Fibroblast of pulmonary artery (primary cell): ENCODE results near the gene GSX2.

Experiments used
- DNase-seq: peaks from one replicate; pipeline ENCODE4 v3.0.0-alpha.2; 2010; ENCODE audit warnings: low read depth
- H3K4me3 ChIP-seq: replicated peaks from 2 replicates; pipeline ENCODE4 v1.5.1; 2011; ENCODE audit warnings: low read depth, mild to moderate bottlenecking, control low read depth, low read length, moderate library complexity
- CTCF ChIP-seq: IDR thresholded peaks from 2 replicates; pipeline ENCODE4 v1.5.1; 2011; ENCODE audit warnings: mild to moderate bottlenecking, control low read depth, low read length, inconsistent platforms; ENCODE audit errors: missing control alignments

Gene GSX2

DNA sequence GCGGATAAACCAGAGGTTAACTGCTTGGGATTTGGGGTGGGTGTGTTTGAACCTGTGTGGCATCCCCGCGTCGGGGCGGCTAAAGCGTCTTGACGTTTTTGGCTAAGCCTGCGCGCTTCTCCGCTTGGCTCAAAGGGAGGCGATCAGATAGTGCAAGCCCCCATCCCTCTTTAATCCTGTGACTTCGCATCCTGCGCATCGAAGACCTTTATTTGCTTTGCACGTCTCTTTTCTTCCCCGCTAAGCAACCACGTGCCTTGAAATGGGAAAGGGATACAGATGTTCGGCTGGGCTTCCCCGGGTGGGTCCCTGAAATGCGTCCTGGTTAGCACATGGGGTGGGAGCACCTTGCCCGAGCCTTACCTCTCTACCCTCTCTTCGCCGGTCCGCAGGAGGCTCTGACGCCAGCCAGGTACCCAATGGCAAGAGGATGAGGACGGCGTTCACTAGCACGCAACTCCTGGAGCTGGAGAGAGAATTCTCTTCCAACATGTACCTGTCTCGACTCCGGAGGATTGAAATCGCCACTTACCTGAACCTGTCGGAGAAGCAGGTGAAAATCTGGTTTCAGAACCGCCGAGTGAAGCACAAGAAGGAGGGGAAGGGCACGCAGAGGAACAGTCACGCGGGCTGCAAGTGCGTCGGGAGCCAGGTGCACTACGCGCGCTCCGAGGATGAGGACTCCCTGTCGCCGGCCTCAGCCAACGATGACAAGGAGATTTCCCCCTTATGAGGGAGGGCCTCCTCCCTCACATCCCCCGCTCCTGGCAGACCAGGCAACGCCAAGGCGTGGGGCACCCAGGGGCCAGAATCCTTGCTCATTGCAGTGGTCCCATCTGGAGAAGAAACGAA lies 1.5 kb downstream of the GSX2 start:
- DNase-seq, result no peak
- H3K4me3 ChIP-seq, result peak overlapping the region; percentile 48
- TF ChIP-seq CTCF, result no peak

DNA sequence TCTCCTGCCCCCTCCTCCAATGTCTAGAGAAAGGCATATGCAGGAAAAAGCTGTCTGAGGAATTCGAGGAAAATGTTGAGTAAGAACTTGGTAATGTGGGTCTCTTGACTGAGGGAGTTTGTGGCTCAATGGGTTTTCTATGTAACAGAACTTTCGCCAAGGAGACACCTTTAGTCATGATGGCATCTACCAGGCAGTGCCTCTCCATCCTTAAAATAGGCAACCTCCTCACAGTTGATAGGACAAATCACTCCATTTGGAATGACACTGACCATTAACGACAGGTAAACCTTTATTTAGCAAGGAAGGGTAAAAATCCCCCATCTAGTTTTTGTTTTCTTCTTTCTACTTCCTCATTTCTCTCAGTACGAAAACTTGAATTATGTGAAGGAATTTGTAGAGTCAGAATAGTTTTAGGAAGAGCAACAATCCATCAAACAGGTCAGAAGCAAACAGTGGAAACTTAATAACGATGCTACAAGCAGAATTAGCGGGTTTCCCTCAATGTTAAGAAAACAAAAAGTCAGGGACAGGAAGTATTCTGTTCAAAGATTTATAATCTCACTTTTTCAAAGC lies 2.7 kb downstream of the GSX2 start:
- no peak overlapping the region for H3K4me3 ChIP-seq
- no peak for TF ChIP-seq CTCF
- no peak for DNase-seq

DNA sequence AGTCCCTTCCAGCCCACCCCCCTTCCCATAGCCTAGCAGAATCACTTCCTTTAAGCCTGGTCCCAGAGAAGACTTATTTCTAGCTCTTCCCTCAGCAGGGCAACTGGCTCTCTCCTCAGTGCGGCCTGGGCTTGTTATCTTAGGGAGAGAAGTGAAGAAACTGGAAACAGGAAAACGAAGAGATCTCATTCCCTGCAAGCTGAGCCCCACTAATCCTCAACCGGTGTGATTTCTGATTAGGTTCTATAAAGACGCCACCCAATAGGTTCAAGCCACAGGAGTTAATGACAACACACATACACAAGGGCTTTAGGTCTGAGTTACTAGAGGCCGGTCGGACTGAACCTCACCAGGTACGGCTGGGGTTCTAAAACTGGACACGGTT lies 3.2 kb downstream of the GSX2 start:
- no peak for TF ChIP-seq CTCF
- no peak overlapping the region for H3K4me3 ChIP-seq
- DNase-seq, result no peak

DNA sequence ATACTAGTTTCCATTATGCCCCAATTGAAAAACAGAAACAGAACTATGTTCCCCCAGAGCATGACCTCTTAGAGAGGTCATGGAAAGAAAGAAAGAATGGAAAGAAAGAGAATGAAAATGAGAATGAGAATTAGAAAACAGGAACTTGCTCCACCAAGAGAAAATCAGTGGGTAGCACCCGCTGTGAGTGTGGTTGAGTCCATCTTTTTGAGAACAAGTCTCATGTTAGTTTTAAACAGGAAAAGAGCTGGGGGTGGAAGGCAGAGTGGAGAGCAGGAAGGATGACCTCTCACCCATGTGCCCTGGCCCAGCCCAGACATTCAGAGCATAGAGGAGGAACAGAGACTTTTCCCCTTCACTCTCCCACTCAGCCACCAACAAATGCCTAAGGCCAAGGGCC lies 4.9 kb downstream of the GSX2 start:
- no peak for TF ChIP-seq CTCF
- no peak for DNase-seq
- H3K4me3 ChIP-seq, result no peak overlapping the region

- no peak for TF ChIP-seq CTCF
- DNase-seq, result no peak
- no peak overlapping the region for H3K4me3 ChIP-seq
Measured at GRCh38 chr4:54107951-54108748, 8.2 kb downstream of the GSX2 start.

GRCh38 chr4:54109241-54110018 lies 9.5 kb downstream of the GSX2 start:
- TF ChIP-seq CTCF, result no peak
- no peak overlapping the region for H3K4me3 ChIP-seq
- DNase-seq, result no peak
